Glomerular visceral epithelial cell (primary cell): Measurements from ENCODE around the gene OR52H1.

Source experiments
- DNase-seq: peaks from one replicate; pipeline ENCODE4 v3.0.0-alpha.2; 2016; ENCODE audit errors: extremely low spot score

The OR52H1 gene

DNA sequence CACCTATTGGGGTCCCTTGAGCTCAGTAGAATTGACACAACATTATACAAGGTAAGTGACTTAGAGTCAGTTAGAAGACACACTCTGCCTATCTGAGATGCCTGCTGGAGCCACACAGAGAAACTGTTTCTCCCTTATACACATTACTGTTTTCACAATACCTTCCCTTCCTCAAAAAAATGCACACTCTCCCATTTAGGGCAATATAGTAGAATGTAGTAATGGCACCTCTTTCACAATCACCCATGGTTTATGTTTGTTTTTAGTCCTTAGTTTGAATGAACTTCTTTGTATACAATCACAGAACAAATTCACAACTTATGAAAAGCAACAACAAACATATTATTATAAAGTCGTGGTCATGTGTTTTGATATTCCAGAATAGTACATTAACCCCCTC lies 14.3 kb downstream of the OR52H1 start:
- DNase-seq: no peak

DNA sequence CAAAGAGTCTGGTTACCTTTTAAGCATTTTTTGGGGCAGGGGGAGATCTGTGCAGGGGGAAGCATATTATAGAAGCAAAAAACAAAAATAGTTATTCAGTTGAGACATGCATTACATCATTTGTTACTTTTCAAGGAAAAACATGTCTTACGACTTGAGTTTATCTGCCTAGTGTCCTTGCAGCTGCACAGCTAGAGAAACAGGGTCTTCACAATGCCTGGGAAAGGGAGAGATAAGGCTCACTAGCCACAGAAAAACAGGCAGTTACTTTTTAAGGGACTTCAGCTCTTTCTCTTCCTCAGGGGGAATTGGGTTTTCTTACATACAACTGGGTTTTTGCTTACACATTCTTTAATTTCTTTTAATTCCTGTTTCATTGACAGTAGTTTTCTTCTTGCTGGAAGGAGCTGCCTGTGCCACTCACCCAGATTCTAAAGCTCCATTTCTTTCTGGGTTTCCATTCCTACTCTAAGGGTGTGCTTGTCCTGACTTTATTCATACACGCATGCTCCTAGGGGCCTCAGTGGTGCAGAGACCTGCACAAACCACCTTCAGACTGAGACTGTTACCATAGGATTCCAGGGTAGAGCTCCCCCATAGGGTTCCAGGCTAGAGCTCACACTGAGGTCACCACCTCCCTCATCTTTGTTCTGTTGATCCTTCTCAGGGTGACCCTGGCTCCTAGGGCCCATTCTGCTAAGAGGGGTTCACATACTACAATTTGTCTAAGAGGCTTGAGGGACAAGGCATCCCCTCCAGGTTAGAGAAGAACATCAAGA lies 17.1 kb downstream of the OR52H1 start:
- DNase-seq: no peak

DNA sequence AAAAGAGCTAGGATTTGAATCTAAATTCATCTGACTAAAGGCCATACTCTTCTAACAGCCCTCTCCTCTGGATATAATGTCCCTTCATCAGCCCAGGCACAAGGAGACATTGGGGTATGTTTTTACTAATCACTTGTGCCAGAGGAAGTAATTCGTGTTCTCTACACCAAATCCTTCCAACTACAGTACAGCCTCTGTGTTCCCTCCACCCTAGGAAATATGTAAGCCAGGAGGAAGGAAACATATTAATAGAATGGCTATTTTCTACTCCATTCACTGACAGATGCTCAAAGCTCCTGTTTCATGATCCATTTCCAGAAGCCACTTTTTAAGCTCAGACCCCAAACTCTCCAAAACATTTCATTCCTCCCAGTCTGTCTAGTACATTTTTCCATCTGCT lies 19.8 kb downstream of the OR52H1 start:
- DNase-seq: no peak

GRCh38 chr11:5527716-5528115 lies 20.6 kb downstream of the OR52H1 start:
- no peak for DNase-seq

DNA sequence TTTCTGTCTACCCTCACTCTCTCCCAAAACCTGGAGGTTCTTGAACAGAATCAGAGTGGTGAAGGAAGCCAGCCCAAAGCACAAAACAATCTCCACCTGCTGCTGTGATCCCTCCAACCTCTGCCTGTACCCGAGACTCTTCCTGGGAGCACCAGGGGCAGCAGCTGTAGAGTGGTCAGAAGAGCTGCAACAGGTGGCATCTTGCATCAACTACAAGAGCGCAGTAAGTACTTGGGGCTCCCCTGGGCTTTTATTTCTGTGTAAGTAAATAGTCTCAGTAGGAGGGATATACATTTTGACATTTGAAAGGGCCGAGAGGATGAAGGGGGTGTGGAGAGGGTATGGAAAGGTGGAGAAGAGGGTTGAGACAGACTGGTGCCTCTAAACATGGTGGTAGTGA lies 23.6 kb downstream of the OR52H1 start:
- no peak for DNase-seq

DNA sequence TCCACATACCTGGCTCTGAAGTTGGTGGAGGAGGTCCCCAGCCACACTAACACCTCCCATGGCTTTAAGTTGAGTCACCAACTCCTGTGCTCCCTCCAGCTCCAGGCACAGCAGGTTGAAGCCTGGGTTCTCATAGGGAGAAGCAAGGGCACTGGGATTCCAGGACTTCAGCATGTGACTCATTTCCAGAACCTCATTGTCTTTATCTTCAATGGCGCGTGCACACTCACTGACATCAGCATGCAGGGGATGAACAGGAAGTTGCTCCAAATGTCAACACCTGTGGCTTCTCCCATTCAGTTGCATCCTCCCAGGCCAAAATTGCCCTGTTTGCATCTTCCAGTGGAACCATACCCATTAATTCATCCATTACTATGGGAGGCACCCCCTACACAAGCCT lies 26.0 kb downstream of the OR52H1 start:
- DNase-seq: peak; percentile 18

DNA sequence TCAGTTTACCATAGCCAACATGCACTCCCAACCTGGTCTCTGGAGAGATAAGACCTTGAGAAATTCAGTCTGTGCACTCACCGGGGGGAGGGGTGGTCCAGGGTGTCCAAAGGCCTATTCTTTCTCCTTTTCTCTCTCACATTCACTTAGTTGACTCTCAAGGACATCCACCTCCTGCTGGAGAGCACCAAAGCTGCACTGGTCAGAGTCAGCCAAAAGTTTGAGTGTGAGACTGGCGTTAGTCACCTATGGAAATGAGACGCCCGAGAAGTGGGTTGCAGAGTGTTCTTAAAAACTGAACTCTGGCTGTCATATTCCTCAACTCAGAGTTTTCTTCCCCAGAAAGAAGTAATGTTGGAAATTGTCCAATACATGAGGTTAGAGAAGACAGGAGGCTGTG lies 26.8 kb downstream of the OR52H1 start:
- no peak for DNase-seq

DNA sequence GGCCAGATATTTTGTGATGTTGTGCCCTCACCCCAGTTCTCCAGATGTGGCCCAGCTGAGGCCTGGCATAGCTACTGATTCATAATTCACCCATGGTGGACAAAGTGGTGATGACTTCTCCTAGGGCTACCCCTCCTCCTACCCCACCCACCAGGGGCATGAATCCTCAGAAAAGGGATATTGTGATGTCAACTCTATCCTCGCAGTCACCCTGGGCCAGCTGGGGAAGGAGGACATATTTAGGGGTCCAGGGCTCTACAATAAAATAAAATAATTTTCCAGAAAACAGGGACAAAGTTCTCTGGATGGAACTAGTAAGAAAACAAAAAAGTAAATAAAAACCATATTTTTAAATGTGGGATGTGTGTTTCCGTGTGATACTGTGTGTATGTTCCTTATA lies 31.7 kb downstream of the OR52H1 start, which contains the start of gene UBQLNL:
UBQLNL (minus strand) TSS at position 101 of the 400 bp plus-strand sequence. CDS start 258 bp downstream, outside the sequence.
- no peak for DNase-seq

GRCh38 chr11:5514841-5515240 lies 33.5 kb downstream of the OR52H1 start:
- DNase-seq: no peak

GRCh38 chr11:5509803-5510202 lies 38.5 kb downstream of the OR52H1 start, which contains the start of gene UBQLN3:
UBQLN3 (minus strand) TSS chr11:5509957; CDS start chr11:5509558, 399 bp downstream.
- no peak for DNase-seq

- no peak for DNase-seq
Measured at GRCh38 chr11:5508605-5509004, 39.7 kb downstream of the OR52H1 start.

GRCh38 chr11:5507933-5508305 lies 40.4 kb downstream of the OR52H1 start:
- DNase-seq: no peak

GRCh38 chr11:5507177-5507932 lies 41.0 kb downstream of the OR52H1 start:
- no peak for DNase-seq

- no peak for DNase-seq
Measured at GRCh38 chr11:5505363-5506048, 42.8 kb downstream of the OR52H1 start.

- DNase-seq: no peak
Measured at GRCh38 chr11:5504403-5504921, 43.9 kb downstream of the OR52H1 start.

GRCh38 chr11:5500393-5500801 lies 47.9 kb downstream of the OR52H1 start:
- no peak for DNase-seq

DNA sequence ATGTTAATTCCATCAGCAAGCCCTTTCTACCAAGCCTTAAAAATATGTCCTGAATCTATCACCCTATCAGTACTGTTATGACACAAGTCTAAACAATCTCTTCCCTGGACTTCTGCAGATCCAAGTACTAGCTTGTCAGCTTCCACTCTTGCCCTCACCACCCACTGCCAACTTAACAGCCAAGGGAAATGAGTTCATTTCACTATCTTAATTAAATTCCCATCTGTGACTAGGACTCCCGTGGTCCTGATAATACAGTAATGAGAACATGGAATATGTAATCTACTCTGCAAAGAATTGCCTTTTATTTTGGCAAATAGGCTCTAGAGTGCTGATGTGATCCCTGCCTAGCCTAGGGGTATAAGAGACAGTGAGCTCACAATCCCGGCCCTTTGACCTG lies 48.7 kb downstream of the OR52H1 start:
- no peak for DNase-seq
